IPS-18a (cell line): Measurements from ENCODE around the gene NPC1.

Experiments
- H3K27ac ChIP-seq: one replicate; pipeline ENCODE4 v1.5.1; 2013; ENCODE audit warnings: low read length
- H3K27me3 ChIP-seq: one replicate; pipeline ENCODE4 v1.6.1; 2013; ENCODE audit warnings: mild to moderate bottlenecking, low read length; ENCODE audit not compliant: control insufficient read depth, insufficient read depth
- H3K36me3 ChIP-seq: one replicate; pipeline ENCODE4 v1.6.1; 2013; ENCODE audit warnings: low read depth, low read length; ENCODE audit not compliant: control insufficient read depth
- H3K4me1 ChIP-seq: one replicate; pipeline ENCODE4 v1.6.1; 2013; ENCODE audit warnings: low read depth, low read length; ENCODE audit not compliant: control insufficient read depth
- H3K4me3 ChIP-seq: one replicate; pipeline ENCODE4 v1.5.1; 2013; ENCODE audit warnings: low read length
- H3K9ac ChIP-seq: one replicate; pipeline ENCODE4 v1.6.1; 2013; ENCODE audit warnings: mild to moderate bottlenecking, low read length, moderate library complexity
- H3K9me3 ChIP-seq: one replicate; pipeline ENCODE4 v1.6.1; 2013; ENCODE audit warnings: low read depth, low read length; ENCODE audit not compliant: control insufficient read depth

The NPC1 gene

GRCh38 chr18:23556145-23556780 is 30.0 kb downstream of the NPC1 start:
- Histone ChIP-seq H3K9me3 (no peaks in the 10 kb centered on the region), H3K36me3 (peaks cover 76% of the 10 kb centered on the region)

GRCh38 chr18:23553887-23554286 is 32.4 kb downstream of the NPC1 start:
- Histone ChIP-seq H3K27ac (no peak overlapping the region), H3K27me3 (no peaks in the 10 kb centered on the region), H3K4me1 (no peaks in the 10 kb centered on the region), H3K9me3 (no peaks in the 10 kb centered on the region), H3K36me3 (peaks cover 63% of the 10 kb centered on the region), H3K4me3 (no peak overlapping the region), H3K9ac (no peak overlapping the region)

More at GRCh38 chr18:23556145-23556780, 30.0 kb downstream of the NPC1 start:
- Histone ChIP-seq H3K27me3 (no peaks in the 10 kb centered on the region), H3K4me1 (no peaks in the 10 kb centered on the region), H3K9ac (no peak overlapping the region), H3K27ac (no peak overlapping the region), H3K4me3 (no peak overlapping the region)

- H3K36me3 ChIP-seq: peaks cover 65% of the 10 kb centered on the region
- H3K9ac ChIP-seq: no peak overlapping the region
These were observed 33.8 kb downstream of the NPC1 start for GRCh38 chr18:23552505-23552904.

GRCh38 chr18:23551978-23552377 is 34.3 kb downstream of the NPC1 start:
- Histone ChIP-seq H3K27me3 (no peaks in the 10 kb centered on the region), H3K27ac (no peak overlapping the region), H3K9me3 (no peaks in the 10 kb centered on the region), H3K9ac (no peak overlapping the region), H3K4me1 (no peaks in the 10 kb centered on the region), H3K36me3 (peaks cover 67% of the 10 kb centered on the region), H3K4me3 (no peak overlapping the region)

More at GRCh38 chr18:23552505-23552904, 33.8 kb downstream of the NPC1 start:
- H3K27ac ChIP-seq: no peak overlapping the region
- H3K4me3 ChIP-seq: no peak overlapping the region
- no peaks in the 10 kb centered on the region for H3K9me3 ChIP-seq
- no peaks in the 10 kb centered on the region for H3K27me3 ChIP-seq
- H3K4me1 ChIP-seq: no peaks in the 10 kb centered on the region

GRCh38 chr18:23550898-23551297 is 35.4 kb downstream of the NPC1 start:
- Histone ChIP-seq H3K4me3 (no peak overlapping the region), H3K9me3 (no peaks in the 10 kb centered on the region), H3K36me3 (peaks cover 67% of the 10 kb centered on the region), H3K9ac (no peak overlapping the region), H3K27ac (no peak overlapping the region), H3K27me3 (no peaks in the 10 kb centered on the region), H3K4me1 (no peaks in the 10 kb centered on the region)

- Histone ChIP-seq H3K9ac (no peak overlapping the region), H3K4me3 (no peak overlapping the region), H3K9me3 (no peaks in the 10 kb centered on the region), H3K27ac (no peak overlapping the region), H3K4me1 (no peaks in the 10 kb centered on the region), H3K27me3 (no peaks in the 10 kb centered on the region), H3K36me3 (peaks cover 60% of the 10 kb centered on the region)
These were observed 37.6 kb downstream of the NPC1 start for GRCh38 chr18:23548719-23549118.

- H3K4me3 ChIP-seq: no peak overlapping the region
- H3K27ac ChIP-seq: no peak overlapping the region
- H3K36me3 ChIP-seq: peaks cover 60% of the 10 kb centered on the region
- H3K27me3 ChIP-seq: no peaks in the 10 kb centered on the region
- H3K4me1 ChIP-seq: no peaks in the 10 kb centered on the region
- H3K9ac ChIP-seq: no peak overlapping the region
- H3K9me3 ChIP-seq: no peaks in the 10 kb centered on the region
These were observed 38.0 kb downstream of the NPC1 start for GRCh38 chr18:23548275-23548674.

GRCh38 chr18:23547846-23548245 is 38.5 kb downstream of the NPC1 start:
- H3K27me3 ChIP-seq: no peaks in the 10 kb centered on the region
- H3K36me3 ChIP-seq: peaks cover 59% of the 10 kb centered on the region
- no peak overlapping the region for H3K9ac ChIP-seq
- no peaks in the 10 kb centered on the region for H3K9me3 ChIP-seq
- no peaks in the 10 kb centered on the region for H3K4me1 ChIP-seq
- no peak overlapping the region for H3K27ac ChIP-seq
- H3K4me3 ChIP-seq: no peak overlapping the region

GRCh38 chr18:23547306-23547705 is 39.0 kb downstream of the NPC1 start:
- H3K9ac ChIP-seq: no peak overlapping the region
- H3K4me3 ChIP-seq: no peak overlapping the region
- no peaks in the 10 kb centered on the region for H3K4me1 ChIP-seq
- H3K27me3 ChIP-seq: no peaks in the 10 kb centered on the region
- H3K9me3 ChIP-seq: no peaks in the 10 kb centered on the region
- H3K36me3 ChIP-seq: peaks cover 60% of the 10 kb centered on the region
- H3K27ac ChIP-seq: no peak overlapping the region

- H3K36me3 ChIP-seq: peaks cover 64% of the 10 kb centered on the region
These were observed 41.0 kb downstream of the NPC1 start for GRCh38 chr18:23545247-23545789.

GRCh38 chr18:23542461-23542860 is 43.8 kb downstream of the NPC1 start:
- no peaks in the 10 kb centered on the region for H3K9me3 ChIP-seq
- H3K9ac ChIP-seq: no peak overlapping the region
- H3K27me3 ChIP-seq: no peaks in the 10 kb centered on the region
- peaks cover 82% of the 10 kb centered on the region for H3K36me3 ChIP-seq
- H3K4me1 ChIP-seq: no peaks in the 10 kb centered on the region
- no peak overlapping the region for H3K27ac ChIP-seq
- H3K4me3 ChIP-seq: no peak overlapping the region

More at GRCh38 chr18:23545247-23545789, 41.0 kb downstream of the NPC1 start:
- Histone ChIP-seq H3K4me3 (no peak overlapping the region), H3K4me1 (no peaks in the 10 kb centered on the region), H3K27ac (no peak overlapping the region), H3K9me3 (no peaks in the 10 kb centered on the region), H3K27me3 (no peaks in the 10 kb centered on the region), H3K9ac (no peak overlapping the region)
